ENCODE results near the gene UBE2L5. TPM values are rescaled to one million over a fixed set of nuclear protein-coding genes. Genes with fewer than 3 reads are reported as not detected.

Gene UBE2L5
- total RNA-seq, 1 donor from 2014 or later, result not detected

DNA sequence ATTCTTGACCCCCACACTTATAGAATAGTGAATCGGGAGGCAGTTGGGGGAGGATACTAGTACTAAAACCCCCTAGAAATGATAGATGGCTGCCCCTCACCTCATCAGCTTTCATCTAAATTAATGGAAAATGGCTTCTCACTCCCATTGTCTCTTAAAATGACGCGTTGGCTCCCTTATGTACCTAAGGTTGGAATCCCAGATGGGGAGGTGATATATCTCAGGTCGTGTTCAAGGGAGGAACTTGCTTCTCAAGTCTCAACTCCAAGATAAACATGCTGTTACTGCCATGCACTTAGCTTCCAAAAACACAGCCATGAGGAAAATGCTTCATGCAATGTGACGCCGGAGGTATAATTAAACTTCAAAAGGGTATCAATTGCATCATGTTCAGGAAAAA is 18.8 kb upstream of the UBE2L5 start:
- no peak overlapping the region for H3K27ac Mint-ChIP-seq (ENCODE audit: unreplicated experiment)
- H3K9ac ChIP-seq (ENCODE audit: low read length), result no peak overlapping the region
- H3K27me3 ChIP-seq (ENCODE audit: insufficient read depth, low read length), result no peaks in the 10 kb centered on the region
- DNase-seq (ENCODE audit: low read depth) (no peak), FAIRE-seq (no peak)
- no peaks in the 10 kb centered on the region for H3K36me3 Mint-ChIP-seq (ENCODE audit: low read depth, unreplicated experiment)
- H3K4me3 ChIP-seq (ENCODE audit: insufficient read depth, low read depth, low read length), result no peak overlapping the region
- no peak overlapping the region for H2AFZ ChIP-seq (ENCODE audit: low read depth, low read length)
- peaks cover 7% of the 10 kb centered on the region for H3K4me1 Mint-ChIP-seq (ENCODE audit: low read depth, unreplicated experiment)
- no peaks in the 10 kb centered on the region for H3K9me3 ChIP-seq (ENCODE audit: insufficient read depth, low read depth, low read length)
- no peak overlapping the region for H3K4me2 ChIP-seq (ENCODE audit: low read length)
- H3K27ac ChIP-seq (ENCODE audit: low read depth, low read length), result no peak overlapping the region
- peaks cover 4% of the 10 kb centered on the region for H3K4me1 ChIP-seq (ENCODE audit: insufficient read depth, low read length)
- H3K79me2 ChIP-seq (ENCODE audit: insufficient read depth, low read length), result no peaks in the 10 kb centered on the region
- no peaks in the 10 kb centered on the region for H4K20me1 ChIP-seq (ENCODE audit: insufficient read depth, low read length)
- H3K36me3 ChIP-seq (ENCODE audit: insufficient read depth, low read length), result no peaks in the 10 kb centered on the region
- no peak for TF ChIP-seq EZH2 (IDR thresholded peaks at IDR 0.05; ENCODE audit: insufficient read depth, low read length)
- TF ChIP-seq, protein P1, sequence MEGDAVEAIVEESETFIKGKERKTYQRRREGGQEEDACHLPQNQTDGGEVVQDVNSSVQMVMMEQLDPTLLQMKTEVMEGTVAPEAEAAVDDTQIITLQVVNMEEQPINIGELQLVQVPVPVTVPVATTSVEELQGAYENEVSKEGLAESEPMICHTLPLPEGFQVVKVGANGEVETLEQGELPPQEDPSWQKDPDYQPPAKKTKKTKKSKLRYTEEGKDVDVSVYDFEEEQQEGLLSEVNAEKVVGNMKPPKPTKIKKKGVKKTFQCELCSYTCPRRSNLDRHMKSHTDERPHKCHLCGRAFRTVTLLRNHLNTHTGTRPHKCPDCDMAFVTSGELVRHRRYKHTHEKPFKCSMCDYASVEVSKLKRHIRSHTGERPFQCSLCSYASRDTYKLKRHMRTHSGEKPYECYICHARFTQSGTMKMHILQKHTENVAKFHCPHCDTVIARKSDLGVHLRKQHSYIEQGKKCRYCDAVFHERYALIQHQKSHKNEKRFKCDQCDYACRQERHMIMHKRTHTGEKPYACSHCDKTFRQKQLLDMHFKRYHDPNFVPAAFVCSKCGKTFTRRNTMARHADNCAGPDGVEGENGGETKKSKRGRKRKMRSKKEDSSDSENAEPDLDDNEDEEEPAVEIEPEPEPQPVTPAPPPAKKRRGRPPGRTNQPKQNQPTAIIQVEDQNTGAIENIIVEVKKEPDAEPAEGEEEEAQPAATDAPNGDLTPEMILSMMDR (IDR thresholded peaks at IDR 0.05; ENCODE audit: insufficient read depth, low read depth, low read length), result no peak
- H3K27me3 Mint-ChIP-seq (ENCODE audit: low read depth, unreplicated experiment), result peaks cover 7% of the 10 kb centered on the region
- H3K4me3 Mint-ChIP-seq (ENCODE audit: unreplicated experiment), result no peak overlapping the region
- no peaks in the 10 kb centered on the region for H3K9me3 Mint-ChIP-seq (ENCODE audit: unreplicated experiment)

DNA sequence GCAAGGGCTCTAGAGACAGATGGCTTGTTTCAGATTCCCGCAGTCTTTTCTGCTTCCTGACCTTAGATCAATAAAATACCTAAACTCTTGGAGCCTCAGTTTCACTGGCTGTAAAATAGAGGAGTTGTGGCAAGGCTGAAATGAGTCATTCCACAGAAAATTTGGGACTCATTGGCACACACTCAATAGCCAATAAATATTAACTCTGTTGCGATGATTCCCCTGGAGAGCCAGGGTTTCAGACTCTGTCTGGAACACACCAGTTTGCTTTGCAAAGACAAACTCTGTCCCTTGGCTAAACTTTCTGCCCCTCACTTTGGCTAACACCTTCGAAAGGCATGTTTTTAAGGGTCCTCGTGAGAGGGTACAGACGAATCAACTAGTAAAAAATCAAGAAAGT is 18.1 kb upstream of the UBE2L5 start:
- Histone ChIP-seq H2AFZ (ENCODE audit: low read depth, low read length) (no peak overlapping the region), H3K4me3 (ENCODE audit: insufficient read depth, low read depth, low read length) (no peak overlapping the region), H3K9ac (ENCODE audit: low read length) (no peak overlapping the region), H4K20me1 (ENCODE audit: insufficient read depth, low read length) (no peaks in the 10 kb centered on the region), H3K79me2 (ENCODE audit: insufficient read depth, low read length) (no peaks in the 10 kb centered on the region), H3K4me1 (ENCODE audit: insufficient read depth, low read length) (peaks cover 8% of the 10 kb centered on the region), H3K9me3 (ENCODE audit: insufficient read depth, low read depth, low read length) (no peaks in the 10 kb centered on the region), H3K4me2 (ENCODE audit: low read length) (no peak overlapping the region), H3K27ac (ENCODE audit: low read depth, low read length) (no peak overlapping the region), H3K27me3 (ENCODE audit: insufficient read depth, low read length) (no peaks in the 10 kb centered on the region), H3K36me3 (ENCODE audit: insufficient read depth, low read length) (no peaks in the 10 kb centered on the region)
- Mint-ChIP-seq H3K4me1 (ENCODE audit: low read depth, unreplicated experiment) (peaks cover 6% of the 10 kb centered on the region), H3K4me3 (ENCODE audit: unreplicated experiment) (no peak overlapping the region), H3K36me3 (ENCODE audit: low read depth, unreplicated experiment) (no peaks in the 10 kb centered on the region), H3K27me3 (ENCODE audit: low read depth, unreplicated experiment) (peaks cover 7% of the 10 kb centered on the region), H3K27ac (ENCODE audit: unreplicated experiment) (no peak overlapping the region), H3K9me3 (ENCODE audit: unreplicated experiment) (no peaks in the 10 kb centered on the region)
- FAIRE-seq, result no peak
- DNase-seq (ENCODE audit: low read depth), result no peak
- TF ChIP-seq, protein P1 (IDR thresholded peaks at IDR 0.05; ENCODE audit: insufficient read depth, low read depth, low read length), result no peak
- no peak for TF ChIP-seq EZH2 (IDR thresholded peaks at IDR 0.05; ENCODE audit: insufficient read depth, low read length)

DNA sequence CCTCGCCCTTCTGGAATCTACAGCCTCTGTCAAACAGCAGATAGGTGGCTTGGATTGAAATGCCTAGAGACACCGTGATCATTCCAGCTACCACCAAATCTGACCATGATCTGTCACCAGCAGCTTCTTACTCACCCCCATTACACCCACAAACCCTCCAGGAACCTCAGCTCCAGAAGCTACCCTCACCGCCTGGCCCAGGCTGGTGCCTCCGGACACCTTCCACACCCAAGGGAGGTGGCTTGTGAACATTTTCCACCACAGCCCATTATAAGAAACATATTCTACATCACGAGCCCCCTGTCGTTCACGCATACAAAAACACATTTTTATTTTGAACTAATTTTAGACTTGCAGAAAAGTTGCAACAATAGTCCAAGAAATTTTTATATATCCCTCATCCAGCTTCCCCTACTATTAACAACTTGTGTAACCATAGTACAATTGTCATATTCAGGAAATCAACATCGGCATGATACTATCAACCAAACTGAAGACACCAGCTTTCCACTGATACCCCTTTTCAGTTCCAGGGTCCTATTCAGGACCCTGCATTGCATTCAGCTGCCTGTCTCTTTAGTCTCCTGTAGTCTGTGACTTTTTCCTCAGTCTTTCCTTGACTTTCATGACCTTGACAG is 15.4 kb upstream of the UBE2L5 start:
- Histone ChIP-seq H3K79me2 (ENCODE audit: insufficient read depth, low read length) (no peaks in the 10 kb centered on the region), H3K27me3 (ENCODE audit: insufficient read depth, low read length) (no peaks in the 10 kb centered on the region), H3K4me3 (ENCODE audit: insufficient read depth, low read depth, low read length) (no peak overlapping the region), H3K9ac (ENCODE audit: low read length) (no peak overlapping the region), H3K4me1 (ENCODE audit: insufficient read depth, low read length) (peaks cover 9% of the 10 kb centered on the region), H3K27ac (ENCODE audit: low read depth, low read length) (no peak overlapping the region), H4K20me1 (ENCODE audit: insufficient read depth, low read length) (no peaks in the 10 kb centered on the region), H2AFZ (ENCODE audit: low read depth, low read length) (no peak overlapping the region), H3K9me3 (ENCODE audit: insufficient read depth, low read depth, low read length) (no peaks in the 10 kb centered on the region), H3K4me2 (ENCODE audit: low read length) (no peak overlapping the region), H3K36me3 (ENCODE audit: insufficient read depth, low read length) (no peaks in the 10 kb centered on the region)
- peaks cover 3% of the 10 kb centered on the region for H3K27me3 Mint-ChIP-seq (ENCODE audit: low read depth, unreplicated experiment)
- H3K36me3 Mint-ChIP-seq (ENCODE audit: low read depth, unreplicated experiment), result no peaks in the 10 kb centered on the region
- TF ChIP-seq, protein P1 (IDR thresholded peaks at IDR 0.05; ENCODE audit: insufficient read depth, low read depth, low read length), result no peak
- TF ChIP-seq EZH2 (IDR thresholded peaks at IDR 0.05; ENCODE audit: insufficient read depth, low read length), result no peak
- no peak overlapping the region for H3K4me3 Mint-ChIP-seq (ENCODE audit: unreplicated experiment)
- H3K27ac Mint-ChIP-seq (ENCODE audit: unreplicated experiment), result no peak overlapping the region
- H3K9me3 Mint-ChIP-seq (ENCODE audit: unreplicated experiment), result no peaks in the 10 kb centered on the region
- DNase-seq (ENCODE audit: low read depth), result no peak
- H3K4me1 Mint-ChIP-seq (ENCODE audit: low read depth, unreplicated experiment), result peaks cover 13% of the 10 kb centered on the region
- no peak for FAIRE-seq

Data from astrocyte (in vitro differentiated cells and primary cell).